ENCODE data around the gene CGB8.

Gene CGB8

DNA sequence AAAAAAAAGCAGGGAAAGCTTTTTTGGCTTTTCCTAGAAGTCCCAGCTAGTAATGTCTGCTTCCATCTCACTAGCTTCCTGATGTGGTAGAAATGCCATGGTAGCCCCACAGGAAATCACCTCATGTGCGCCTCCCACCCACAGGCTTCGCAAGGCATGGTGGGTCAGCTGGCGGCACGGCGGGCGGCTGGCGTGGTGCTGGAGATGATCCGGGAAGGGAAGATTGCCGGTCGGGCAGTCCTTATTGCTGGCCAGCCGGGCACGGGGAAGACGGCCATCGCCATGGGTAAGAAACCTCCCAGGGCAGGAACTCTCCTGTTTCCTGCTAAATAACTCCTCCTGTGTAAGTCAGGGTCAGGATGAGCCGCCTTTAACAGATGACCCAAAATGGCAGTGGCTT lies 44.8 kb downstream of the CGB8 start:
- no peak for DNase-seq

DNA sequence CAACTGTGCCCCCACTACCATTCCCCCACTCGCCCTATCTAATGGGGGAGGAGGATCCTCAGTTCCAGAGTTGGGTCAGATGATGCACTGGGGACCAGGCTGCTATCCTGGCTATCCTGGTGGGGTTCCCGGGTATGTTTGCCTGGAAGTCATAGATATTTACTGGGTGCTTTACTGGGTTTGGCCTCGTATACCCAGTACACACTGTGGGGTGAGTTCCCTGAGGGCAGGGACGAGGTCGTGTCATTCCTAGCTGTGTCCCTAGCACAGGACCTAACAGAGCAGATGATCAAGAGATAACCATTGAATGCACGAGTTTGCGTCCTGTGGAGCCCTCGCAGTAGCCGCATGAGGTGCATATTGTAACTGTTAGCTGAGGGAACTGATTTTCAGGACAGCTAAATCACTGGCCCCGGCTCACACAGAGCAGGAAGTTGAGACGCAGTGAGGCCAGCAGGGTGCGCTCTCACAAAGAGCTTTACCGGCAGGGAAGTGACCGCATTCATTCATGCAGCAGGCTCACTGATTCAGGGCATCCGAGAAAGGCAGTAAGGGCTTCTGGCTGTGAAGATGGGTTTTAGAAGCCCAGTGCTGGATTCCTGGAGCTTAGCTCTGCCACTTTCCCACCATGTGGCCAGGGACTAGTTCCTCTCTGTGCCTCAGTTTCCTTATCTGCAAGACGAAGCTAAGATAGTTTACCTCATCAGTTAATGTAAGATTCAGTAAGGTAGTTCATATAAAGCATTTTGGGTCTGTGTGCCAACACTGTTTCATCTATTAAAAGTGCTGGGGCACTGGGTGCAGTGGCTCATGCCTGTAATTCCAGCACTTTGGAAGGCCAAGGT lies 49.2 kb downstream of the CGB8 start:
- DNase-seq, result peak; percentile 60

DNA sequence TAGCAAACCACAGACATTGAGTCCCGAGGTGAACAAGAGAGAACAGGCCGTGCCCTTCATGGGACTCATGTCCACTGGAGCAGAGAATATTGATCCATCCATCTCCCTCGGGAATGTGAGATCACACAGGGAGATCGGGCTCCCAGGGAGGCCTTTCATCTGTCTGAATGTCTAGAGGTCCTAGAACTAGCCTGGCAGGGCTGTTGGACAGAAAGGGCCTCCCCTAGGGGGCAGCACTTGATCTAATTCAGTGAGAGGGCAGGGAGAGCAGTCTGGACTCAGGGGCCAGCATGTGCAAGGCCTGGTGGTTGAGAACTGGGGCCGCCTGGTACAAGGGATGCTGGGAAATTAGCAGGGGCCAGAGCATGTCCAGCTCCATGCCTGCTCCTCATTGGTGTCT lies 50.9 kb downstream of the CGB8 start:
- peak; percentile 60 for DNase-seq
